VCaP (cell line): ENCODE data around the gene PHF2.

Experiments used
- H3K27ac ChIP-seq: fragments of 450-650 bp; 2 replicates; pipeline ENCODE4 v1.5.1; 2017
- TF ChIP-seq, protein P1 (sequence below): fragments of 450-650 bp; conservative IDR thresholded peaks from 2 replicates; pipeline ENCODE4 v1.5.1; 2017; ENCODE audit warnings: mild to moderate bottlenecking, moderate library complexity

The PHF2 gene

DNA sequence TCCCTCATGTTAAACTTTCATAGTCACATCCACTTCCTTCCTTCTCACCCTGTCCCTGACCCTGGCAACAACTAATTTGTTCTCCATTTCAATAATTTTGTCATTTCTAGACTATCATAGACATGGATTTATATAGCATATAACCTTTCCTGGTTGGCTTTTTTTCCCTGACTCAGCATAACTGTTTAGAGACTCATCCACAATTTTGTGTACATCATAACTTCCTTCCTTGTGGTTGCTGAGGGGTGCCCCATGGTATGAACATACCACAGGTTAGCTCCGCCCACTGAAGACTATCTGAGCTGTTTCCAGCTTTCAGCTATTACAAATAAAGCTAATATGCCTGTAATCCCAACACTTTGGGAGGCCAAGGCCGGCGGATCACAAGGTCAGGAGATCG lies 137.3 kb downstream of the PHF2 start:
- no peak overlapping the region for H3K27ac ChIP-seq
- TF ChIP-seq, protein P1, sequence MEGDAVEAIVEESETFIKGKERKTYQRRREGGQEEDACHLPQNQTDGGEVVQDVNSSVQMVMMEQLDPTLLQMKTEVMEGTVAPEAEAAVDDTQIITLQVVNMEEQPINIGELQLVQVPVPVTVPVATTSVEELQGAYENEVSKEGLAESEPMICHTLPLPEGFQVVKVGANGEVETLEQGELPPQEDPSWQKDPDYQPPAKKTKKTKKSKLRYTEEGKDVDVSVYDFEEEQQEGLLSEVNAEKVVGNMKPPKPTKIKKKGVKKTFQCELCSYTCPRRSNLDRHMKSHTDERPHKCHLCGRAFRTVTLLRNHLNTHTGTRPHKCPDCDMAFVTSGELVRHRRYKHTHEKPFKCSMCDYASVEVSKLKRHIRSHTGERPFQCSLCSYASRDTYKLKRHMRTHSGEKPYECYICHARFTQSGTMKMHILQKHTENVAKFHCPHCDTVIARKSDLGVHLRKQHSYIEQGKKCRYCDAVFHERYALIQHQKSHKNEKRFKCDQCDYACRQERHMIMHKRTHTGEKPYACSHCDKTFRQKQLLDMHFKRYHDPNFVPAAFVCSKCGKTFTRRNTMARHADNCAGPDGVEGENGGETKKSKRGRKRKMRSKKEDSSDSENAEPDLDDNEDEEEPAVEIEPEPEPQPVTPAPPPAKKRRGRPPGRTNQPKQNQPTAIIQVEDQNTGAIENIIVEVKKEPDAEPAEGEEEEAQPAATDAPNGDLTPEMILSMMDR = no peak

DNA sequence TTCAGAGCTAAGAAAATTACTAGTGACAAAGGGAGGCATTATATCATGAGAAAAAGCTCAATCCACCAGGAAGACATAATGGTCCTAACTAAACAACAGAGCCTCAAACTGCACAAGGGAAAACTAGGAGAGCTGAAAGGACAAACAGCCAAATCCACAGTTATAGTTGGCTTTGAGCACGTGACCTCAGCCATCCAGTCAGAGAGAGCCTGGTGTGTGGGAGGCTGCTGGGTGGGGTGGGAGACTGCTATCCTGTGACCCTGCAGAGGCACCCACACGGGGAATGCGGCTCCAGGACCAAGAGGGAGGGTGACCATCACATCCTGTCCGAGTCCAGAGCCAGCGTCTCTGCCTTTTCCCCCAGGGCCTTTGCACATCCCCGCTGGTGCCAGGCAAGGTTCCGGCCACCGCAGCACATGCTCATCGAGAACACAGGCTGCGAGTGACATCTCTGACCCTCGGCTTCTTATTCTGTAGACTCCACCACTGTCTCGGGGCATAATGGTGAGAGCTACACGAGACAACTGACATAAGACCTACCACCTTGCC lies 145.1 kb downstream of the PHF2 start:
- no peak overlapping the region for H3K27ac ChIP-seq
- TF ChIP-seq, protein P1 = no peak

DNA sequence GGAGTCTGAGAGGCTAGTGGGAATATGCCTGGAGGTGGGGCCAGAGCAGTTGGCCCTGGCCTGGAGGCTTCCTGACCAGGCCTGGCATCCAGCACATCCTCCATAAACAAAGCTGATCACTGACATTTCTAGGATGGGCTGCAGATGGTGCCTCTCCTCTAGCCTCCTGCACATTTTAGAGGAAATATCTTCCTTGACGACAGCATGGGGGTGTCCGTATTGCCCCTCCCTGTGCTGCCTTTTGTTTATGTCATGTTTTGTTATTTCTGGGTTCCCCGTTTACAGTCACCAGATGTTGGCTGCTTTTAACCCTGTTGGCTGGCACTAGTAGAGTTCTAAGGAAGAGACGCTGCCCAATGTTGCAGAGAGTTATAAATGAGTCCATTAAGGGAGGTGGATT lies 148.5 kb downstream of the PHF2 start:
- H3K27ac ChIP-seq = no peak overlapping the region
- TF ChIP-seq, protein P1 = no peak

DNA sequence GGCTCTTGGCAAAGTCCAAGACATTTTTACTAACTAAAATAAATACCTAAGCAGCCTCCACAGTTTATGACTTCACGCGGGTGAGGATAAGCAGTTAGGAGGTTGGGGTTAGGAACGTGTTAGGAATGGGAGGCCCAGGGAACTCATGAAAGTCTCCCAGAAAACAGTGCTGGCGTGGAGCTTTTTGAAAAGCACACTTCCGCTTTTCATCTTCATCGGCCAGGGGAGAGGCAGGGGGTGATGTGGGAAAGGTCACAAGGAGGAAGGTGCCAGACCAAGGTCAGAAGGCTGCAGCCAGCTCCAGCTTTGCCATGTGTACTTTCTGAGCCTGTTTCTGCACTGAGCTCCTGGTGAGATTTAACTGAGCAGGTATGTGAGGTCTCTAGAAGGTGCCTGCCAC lies 149.0 kb downstream of the PHF2 start:
- TF ChIP-seq, protein P1 = no peak
- no peak overlapping the region for H3K27ac ChIP-seq

DNA sequence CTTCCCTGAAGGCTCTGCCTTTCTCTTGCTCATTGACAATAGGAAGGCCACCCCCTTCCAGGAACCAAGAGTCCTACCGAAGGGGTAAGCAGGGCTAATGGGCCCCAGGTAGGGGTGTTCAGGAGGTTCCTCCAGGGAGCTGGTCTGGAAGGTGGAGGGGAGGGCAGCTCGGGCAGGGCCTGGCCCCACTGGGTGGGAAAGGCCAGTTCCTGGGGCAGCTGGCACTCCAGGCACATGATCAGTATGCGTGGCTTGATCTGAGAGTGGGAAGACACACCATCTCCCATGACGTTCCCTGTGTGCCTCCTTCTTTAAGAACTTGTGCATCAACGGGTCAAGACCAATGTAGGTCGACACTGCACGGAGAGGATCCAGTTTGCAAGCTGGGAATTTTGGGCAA lies 149.8 kb downstream of the PHF2 start:
- no peak overlapping the region for H3K27ac ChIP-seq
- TF ChIP-seq, protein P1 = no peak
